IPS-18c (cell line): ENCODE data around the gene RGS7.
"Not testable (repeated sequence)": the region's sequence is repeated elsewhere in the genome, so short reads cannot be mapped to it uniquely, and the experiment has no call there.

Experiments
- H3K4me3 ChIP-seq: 2 replicates; pipeline ENCODE4 v1.7.0; 2013; ENCODE audit warnings: low read depth, mild to moderate bottlenecking, low read length, moderate library complexity; ENCODE audit not compliant: insufficient read depth
- H3K9me3 ChIP-seq: one replicate; pipeline ENCODE4 v1.6.1; 2013; ENCODE audit warnings: mild to moderate bottlenecking, low read length, moderate library complexity; ENCODE audit not compliant: control insufficient read depth, insufficient read depth

RGS7 gene

DNA sequence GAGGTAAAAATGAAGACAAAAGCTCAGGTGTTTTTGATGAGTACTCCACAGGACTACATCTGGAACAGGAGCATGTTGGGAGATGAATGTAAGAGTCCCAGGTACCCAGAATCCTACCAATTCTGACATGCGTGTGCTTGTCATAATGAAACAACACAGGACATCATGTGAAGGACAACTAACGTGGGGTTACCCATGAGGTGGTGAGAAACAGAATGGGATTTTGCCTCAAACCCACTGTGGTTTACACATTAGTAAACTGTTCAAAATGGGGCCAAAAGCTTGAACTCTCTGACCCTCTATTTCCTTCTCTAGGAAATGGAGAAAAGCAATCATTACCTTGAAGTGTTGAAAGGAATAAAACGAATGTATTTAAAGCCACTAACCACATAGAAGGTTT is 266.2 kb downstream of the RGS7 start:
- Histone ChIP-seq H3K9me3 (peaks cover 2% of the 10 kb centered on the region), H3K4me3 (no peak overlapping the region)

- H3K4me3 ChIP-seq, H3K9me3 ChIP-seq: not testable (repeated sequence)
Measured at GRCh38 chr1:241089066-241089465, 267.9 kb downstream of the RGS7 start.

GRCh38 chr1:241088075-241088474 is 268.9 kb downstream of the RGS7 start:
- not testable (repeated sequence) for H3K4me3 ChIP-seq, H3K9me3 ChIP-seq

DNA sequence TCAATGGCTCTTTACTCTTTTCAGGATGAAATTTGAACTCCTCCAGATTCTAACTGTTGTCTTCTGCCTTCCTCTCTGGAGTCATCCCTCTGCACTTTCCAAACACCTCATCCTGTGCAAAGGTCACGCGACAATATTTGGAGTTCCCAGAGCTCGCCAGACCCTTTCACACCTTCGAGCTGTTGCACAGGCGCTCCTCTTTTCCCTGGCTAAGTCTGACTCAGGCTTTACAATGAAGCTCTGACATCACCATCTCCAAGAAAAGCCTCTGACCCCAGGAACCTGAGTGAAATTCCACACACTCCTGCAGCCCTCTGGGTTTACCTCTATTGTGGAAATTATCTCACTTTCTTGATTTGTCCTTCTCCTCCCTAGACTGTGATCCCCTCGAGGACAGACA is 270.3 kb downstream of the RGS7 start:
- no peak overlapping the region for H3K4me3 ChIP-seq
- H3K9me3 ChIP-seq: peaks cover 2% of the 10 kb centered on the region

GRCh38 chr1:241083285-241083684 is 273.7 kb downstream of the RGS7 start:
- no peaks in the 10 kb centered on the region for H3K9me3 ChIP-seq
- H3K4me3 ChIP-seq: no peak overlapping the region

DNA sequence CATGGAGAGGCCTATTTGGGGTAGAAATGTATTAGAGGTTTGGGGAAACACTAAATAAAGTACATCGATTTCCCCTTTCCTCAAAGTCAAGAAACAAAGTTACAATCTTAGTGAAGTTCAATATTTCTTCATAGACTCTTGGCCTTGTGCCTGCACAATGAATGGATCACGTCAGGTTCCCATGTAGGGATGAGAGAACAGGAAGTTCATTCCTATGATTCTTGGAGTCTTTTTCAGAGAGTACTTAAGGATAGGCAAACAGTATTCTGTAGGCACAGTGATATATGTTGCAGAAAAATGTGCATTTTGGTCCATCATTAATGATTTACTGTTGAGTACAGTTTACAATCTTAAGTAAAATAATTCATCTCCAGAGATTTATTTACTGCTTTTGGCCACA is 275.5 kb downstream of the RGS7 start:
- Histone ChIP-seq H3K4me3 (no peak overlapping the region), H3K9me3 (no peaks in the 10 kb centered on the region)

GRCh38 chr1:241079459-241079858 is 277.5 kb downstream of the RGS7 start:
- Histone ChIP-seq H3K4me3 (no peak overlapping the region), H3K9me3 (no peaks in the 10 kb centered on the region)

DNA sequence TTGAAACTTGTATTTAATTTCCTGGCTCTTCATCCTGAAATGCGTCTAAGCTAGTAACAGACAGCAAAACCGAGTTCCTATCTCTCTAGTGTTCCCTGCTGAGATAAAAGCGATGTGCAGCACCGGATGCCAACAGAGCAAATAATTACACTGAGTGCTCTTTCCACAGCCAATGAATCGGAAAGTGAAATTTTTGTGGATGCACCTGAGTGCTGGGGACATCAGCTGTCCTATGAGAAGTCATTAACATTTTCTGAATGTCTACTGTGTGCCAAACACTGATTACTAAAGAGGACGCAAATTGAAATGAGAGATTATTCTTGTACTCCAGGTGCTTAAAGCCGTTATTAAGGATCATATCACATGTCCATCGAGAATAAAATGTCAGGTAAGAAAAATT is 278.0 kb downstream of the RGS7 start:
- H3K9me3 ChIP-seq: no peaks in the 10 kb centered on the region
- no peak overlapping the region for H3K4me3 ChIP-seq

DNA sequence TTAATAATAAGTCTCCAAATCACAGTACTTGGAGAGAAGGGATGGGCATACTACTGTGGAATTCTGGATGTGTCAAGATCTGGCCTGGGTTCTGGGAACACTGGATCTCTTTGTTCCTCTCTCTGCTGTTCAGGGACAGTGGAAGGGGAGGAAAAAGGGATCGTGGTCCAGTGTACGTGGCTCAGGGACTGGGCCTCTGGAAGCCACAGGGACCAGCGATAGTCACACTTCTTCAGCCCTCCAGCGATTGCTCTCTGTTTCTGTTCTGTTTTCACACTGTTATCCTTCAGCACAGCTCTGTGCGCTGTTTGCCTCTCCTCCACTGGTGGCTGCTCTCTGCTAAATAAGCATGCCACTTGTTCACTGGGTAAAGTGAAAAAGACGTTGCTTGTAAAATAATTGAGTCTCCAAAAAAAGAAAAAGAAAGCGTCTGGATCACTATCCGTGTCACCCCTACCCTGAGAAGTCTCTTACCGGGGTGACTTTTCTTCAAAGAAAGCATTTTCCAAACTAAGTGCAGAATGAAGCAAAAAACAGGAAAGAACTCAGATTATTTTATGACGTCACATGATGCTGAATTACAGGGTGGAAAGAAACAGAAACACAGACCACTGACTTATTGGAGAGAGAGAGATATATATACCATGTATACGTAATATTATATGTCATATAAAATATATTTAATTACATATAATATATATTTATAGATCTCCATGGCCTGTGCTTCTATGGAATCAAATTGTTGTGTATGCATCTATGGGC is 279.4 kb downstream of the RGS7 start:
- H3K4me3 ChIP-seq: no peak overlapping the region
- H3K9me3 ChIP-seq: no peaks in the 10 kb centered on the region

DNA sequence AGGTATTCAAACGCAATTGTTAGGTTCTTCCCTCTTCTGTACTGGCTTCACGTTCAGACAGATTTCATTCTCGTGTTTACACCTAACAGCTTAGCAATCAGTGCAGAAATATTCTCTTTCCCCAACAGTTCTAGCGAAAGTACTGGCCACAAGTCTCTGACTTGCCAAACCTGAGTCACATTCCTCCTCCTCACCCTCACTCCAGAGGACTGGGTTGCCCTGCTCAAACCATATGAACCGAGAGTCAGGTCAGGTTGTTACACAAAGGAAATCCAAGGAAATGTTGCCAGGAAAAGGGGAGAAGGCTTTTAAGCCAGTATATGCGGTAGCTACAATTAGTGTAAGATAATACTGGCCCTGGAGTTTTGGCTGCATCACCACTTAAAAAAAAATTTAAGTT is 282.5 kb downstream of the RGS7 start:
- Histone ChIP-seq H3K4me3 (no peak overlapping the region), H3K9me3 (no peaks in the 10 kb centered on the region)

- H3K9me3 ChIP-seq: no peaks in the 10 kb centered on the region
- H3K4me3 ChIP-seq: no peak overlapping the region
Measured at GRCh38 chr1:241068359-241068758, 288.6 kb downstream of the RGS7 start.

DNA sequence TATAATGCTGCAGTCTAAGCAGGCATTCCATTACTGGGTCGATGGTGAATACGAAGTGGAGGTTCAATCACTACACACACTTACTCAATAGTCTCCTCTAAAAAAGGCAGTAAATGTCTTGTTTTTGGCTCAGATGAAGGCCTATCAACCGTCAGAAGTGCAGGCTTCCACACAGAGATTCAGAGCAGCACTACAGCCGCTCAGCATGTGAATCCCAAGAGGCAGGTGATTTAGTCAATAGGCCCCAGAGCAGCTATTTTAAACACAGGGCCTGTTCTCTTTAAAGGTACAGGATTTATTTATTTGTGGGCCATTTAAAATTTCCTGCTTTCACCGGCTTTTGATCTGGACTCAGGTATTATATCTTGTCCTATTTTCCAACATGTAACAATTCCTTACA is 293.7 kb downstream of the RGS7 start:
- H3K9me3 ChIP-seq: no peaks in the 10 kb centered on the region
- H3K4me3 ChIP-seq: no peak overlapping the region

- no peak overlapping the region for H3K4me3 ChIP-seq
Measured at GRCh38 chr1:241061062-241061461, 295.9 kb downstream of the RGS7 start.

GRCh38 chr1:241048622-241049021 is 308.4 kb downstream of the RGS7 start:
- Histone ChIP-seq H3K4me3 (no peak overlapping the region), H3K9me3 (no peaks in the 10 kb centered on the region)

More at GRCh38 chr1:241061062-241061461, 295.9 kb downstream of the RGS7 start:
- H3K9me3 ChIP-seq: no peaks in the 10 kb centered on the region

DNA sequence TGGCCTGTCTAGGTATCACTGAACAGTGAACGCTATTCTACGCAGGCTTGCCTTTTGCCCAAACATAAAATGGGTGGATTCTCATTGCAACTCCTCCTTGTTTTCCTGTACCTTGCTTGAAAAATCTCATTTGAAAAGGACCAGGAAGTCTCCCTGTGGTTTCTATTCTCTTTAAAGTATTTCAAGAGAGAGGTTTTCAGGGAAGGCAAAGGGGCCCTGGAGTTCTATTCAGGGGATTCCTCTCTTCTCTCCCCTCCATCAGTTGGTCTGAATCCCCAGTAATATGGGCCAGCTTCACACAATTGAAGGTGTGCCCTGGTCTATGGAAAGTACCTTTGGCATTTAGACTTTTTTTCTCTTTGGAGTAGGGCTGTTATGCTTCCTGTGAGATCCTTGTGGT is 311.3 kb downstream of the RGS7 start:
- no peak overlapping the region for H3K4me3 ChIP-seq
- no peaks in the 10 kb centered on the region for H3K9me3 ChIP-seq

DNA sequence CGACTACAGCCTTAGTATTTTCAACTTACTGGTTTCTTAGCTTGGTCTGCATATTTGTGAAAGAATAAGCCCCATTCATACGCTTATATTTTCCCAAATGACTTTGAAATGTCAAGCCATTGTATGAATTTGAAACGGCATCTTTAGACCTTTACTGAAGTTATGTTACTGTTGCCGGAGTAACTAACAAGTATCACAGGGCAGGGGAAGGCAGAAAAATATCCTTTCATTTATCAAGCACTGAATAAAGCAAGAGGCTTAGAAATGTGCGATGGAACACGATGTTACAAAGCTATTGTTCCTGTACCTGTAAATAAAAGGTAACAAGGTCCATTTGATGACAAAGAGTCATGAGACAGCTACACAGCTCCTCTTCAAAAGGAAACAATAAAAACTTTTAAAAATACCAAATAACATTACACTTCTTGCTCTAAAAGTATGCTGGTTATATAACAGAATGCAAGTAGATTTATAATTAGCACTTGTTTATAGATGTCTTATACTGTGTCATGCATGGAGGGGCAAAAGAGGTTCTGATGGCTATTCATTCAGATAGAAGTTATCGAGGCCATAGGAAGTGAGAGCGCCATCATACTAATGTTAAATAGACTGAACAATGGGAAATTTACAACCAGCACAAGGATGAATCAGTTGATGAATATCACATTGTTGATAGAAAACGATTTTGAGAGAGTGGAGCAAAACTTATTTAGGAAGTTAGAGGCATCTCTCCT is 322.6 kb downstream of the RGS7 start:
- H3K4me3 ChIP-seq: no peak overlapping the region
- no peaks in the 10 kb centered on the region for H3K9me3 ChIP-seq

DNA sequence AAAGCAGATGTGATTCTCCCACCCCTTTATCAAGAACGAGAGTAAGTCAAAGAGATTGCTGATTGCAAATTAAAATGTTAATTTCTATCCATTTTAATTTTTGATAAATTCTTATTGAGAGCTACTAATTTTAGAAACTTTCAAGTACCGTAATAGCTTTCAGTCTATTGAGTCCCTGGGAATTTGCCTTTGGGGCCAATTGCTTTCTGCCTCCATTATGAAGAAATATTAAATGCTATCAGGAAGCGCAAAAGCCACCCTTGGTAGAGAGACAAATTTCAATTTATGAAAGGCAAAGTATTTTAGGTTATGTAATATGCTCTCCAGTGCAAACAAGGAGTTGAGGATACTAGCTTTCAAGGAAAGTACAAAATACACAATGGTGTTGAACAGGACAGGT is 332.2 kb downstream of the RGS7 start:
- Histone ChIP-seq H3K4me3 (no peak overlapping the region), H3K9me3 (no peaks in the 10 kb centered on the region)

GRCh38 chr1:241022366-241022765 is 334.6 kb downstream of the RGS7 start:
- H3K9me3 ChIP-seq: no peaks in the 10 kb centered on the region
- no peak overlapping the region for H3K4me3 ChIP-seq
